Measurements from ENCODE around the gene ACBD4. TPM values are rescaled to one million over a fixed set of nuclear protein-coding genes. Genes with fewer than 3 reads are reported as not detected.

The ACBD4 gene
- total and polyA plus RNA-seq, 2 of the 13 experiments (the other 11 are each of a cell fraction or from before 2014, with no cell fraction given), result 16.1 to 26.9 TPM

GRCh38 chr17:45131616-45132319, 3.7 kb upstream of the ACBD4 start (continued):
- TF ChIP-seq CSRNP1 (CRISPR knock-in tag; IDR thresholded peaks at IDR 0.05) (0 out of 2 replicates have a peak, but pooled peaks have one; percentile 18), EZH2 (conservative IDR thresholded peaks at IDR 0.05; ENCODE audit: low read depth, low read length) (no peak), STAG1 (CRISPR knock-in tag; IDR thresholded peaks at IDR 0.05) (peak; percentile 74), MED13 (CRISPR knock-in tag; IDR thresholded peaks at IDR 0.05) (no peak), SIN3B (IDR thresholded peaks at IDR 0.05; ENCODE audit: low read length) (no peak), PRDM10 (CRISPR knock-in tag; IDR thresholded peaks at IDR 0.05; ENCODE audit: low read depth) (no peak), SALL2 (CRISPR knock-in tag; IDR thresholded peaks at IDR 0.05) (no peak), ZNF713 (CRISPR knock-in tag; IDR thresholded peaks at IDR 0.05) (no peak), KDM3A (CRISPR knock-in tag; IDR thresholded peaks at IDR 0.05; ENCODE audit: low read depth) (0 out of 2 replicates have a peak, but pooled peaks have one; percentile 64), RNF2 (conservative IDR thresholded peaks at IDR 0.05; ENCODE audit: low read depth) (no peak), ZMAT3 (CRISPR knock-in tag; conservative IDR thresholded peaks at IDR 0.05) (no peak; the same call in 1 of the 2 replicates), ZNF530 (CRISPR knock-in tag; IDR thresholded peaks at IDR 0.05; ENCODE audit: low read depth) (no peak), ZBTB25 (CRISPR knock-in tag; IDR thresholded peaks at IDR 0.05) (no peak), ZNF772 (CRISPR knock-in tag; IDR thresholded peaks at IDR 0.05) (no peak), ZNF660 (CRISPR knock-in tag; IDR thresholded peaks at IDR 0.05; ENCODE audit: borderline replicate concordance, low read depth) (no peak), HOXA3 (CRISPR knock-in tag; IDR thresholded peaks at IDR 0.05) (no peak; the same call in 1 of the 2 replicates), SMAD3 (CRISPR knock-in tag; IDR thresholded peaks at IDR 0.05) (no peak), ZNF138 (CRISPR knock-in tag; IDR thresholded peaks at IDR 0.05; ENCODE audit: low read depth) (no peak)
- TF ChIP-seq, protein P1, sequence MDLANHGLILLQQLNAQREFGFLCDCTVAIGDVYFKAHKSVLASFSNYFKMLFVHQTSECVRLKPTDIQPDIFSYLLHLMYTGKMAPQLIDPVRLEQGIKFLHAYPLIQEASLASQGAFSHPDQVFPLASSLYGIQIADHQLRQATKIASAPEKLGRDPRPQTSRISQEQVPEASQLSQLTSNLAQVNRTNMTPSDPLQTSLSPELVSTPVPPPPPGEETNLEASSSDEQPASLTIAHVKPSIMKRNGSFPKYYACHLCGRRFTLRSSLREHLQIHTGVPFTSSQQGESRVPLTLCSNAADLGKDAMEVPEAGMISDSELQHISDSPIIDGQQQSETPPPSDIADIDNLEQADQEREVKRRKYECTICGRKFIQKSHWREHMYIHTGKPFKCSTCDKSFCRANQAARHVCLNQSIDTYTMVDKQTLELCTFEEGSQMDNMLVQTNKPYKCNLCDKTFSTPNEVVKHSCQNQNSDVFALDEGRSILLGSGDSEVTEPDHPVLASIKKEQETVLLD (CRISPR knock-in tag; IDR thresholded peaks at IDR 0.05; ENCODE audit: low read depth), result no peak
- TF ChIP-seq, protein P2, sequence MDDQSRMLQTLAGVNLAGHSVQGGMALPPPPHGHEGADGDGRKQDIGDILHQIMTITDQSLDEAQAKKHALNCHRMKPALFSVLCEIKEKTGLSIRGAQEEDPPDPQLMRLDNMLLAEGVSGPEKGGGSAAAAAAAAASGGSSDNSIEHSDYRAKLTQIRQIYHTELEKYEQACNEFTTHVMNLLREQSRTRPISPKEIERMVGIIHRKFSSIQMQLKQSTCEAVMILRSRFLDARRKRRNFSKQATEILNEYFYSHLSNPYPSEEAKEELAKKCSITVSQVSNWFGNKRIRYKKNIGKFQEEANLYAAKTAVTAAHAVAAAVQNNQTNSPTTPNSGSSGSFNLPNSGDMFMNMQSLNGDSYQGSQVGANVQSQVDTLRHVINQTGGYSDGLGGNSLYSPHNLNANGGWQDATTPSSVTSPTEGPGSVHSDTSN (CRISPR knock-in tag; IDR thresholded peaks at IDR 0.05; ENCODE audit: borderline replicate concordance), result no peak
- TF ChIP-seq, protein P3, sequence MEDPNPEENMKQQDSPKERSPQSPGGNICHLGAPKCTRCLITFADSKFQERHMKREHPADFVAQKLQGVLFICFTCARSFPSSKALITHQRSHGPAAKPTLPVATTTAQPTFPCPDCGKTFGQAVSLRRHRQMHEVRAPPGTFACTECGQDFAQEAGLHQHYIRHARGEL (CRISPR knock-in tag; IDR thresholded peaks at IDR 0.05), result no peak
